NCI-H2171 treated with DMSO at 0.1 percent for 48 hours (cell line): ENCODE measurements around the gene ZNF619.
A peak's percentile ranks its signal among the peaks of the same experiment; 100 is the strongest.

Experiments
- DNase-seq: peaks from one replicate; lab custom pipeline; 2025; lab: John Stamatoyannopoulos, UW

Gene ZNF619

DNA sequence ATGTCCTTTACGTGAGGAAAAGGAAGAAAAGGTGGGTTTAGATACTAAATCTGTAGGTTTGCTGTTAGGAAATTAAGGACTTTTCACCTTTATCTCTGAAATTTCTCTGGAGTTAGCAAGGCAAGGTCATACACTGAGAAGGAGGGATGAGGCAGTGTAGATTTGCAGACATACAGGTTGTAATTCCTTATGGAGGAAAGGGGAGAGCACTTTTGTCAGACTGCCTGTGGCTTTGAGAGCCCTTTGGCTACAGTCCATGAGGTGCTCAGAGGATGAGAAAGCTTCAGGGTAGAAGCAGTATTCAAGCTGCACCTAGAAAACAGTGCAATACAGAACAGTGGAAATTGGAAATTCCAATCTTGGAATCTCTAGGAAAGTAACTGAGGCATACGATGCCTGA is 11.5 kb upstream of the ZNF619 start:
- DNase-seq = no peak

DNA sequence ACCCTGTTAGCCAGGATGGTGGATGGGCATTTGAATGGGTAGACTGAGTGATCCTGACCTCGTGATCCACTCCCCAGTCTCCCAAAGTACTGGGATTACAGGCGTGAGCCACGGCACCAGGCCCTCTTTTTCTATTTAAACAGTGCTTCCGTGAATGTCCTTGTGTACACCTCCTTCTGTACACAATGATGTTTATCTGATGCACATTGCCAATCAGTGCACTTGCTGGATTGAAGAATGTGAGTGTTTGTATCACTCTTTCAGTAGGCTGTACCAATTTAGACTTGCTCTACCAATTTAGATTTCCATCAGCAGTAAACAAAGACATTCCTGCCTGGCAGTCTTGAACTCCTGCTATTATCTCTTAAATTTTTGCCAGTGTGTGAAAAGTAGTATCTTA is 8.9 kb upstream of the ZNF619 start:
- no peak for DNase-seq

DNA sequence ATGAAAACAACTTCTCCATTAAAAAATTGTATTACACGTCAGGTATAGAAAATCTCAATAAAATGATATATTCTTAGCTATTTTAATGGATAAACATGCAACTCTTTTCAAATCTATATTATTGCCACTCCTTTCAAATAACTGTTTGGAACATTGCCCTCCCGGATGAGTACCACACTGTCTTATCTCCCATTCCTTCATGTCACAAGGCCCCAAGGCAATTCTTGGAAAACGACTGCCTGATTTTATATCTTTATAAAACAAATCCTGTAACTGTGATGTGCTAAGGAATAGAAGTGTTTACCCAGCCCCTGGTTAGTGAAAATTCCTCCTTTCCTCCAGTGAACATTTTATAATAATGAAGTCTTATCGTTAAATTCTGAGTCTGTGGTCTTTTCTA is 6.2 kb upstream of the ZNF619 start:
- no peak for DNase-seq

DNA sequence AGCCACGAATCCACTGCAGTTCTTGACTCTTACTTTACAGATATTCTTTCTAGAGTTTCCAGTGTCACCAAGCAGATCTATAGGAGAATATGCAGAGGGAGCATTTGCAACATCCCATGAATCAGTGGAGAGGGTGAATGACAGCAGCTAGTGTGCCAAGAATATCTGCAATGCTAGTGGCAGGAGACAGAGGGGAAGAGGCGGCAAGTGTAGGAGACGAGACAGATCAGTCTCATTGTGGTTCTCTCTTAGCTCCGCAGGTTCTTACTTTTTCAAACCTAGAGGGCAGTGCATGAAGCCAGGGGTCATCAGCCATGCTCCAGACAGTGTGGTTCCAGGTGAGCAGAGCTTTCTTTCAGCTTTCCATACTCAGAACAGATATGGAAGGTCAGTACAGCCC is 744 bp downstream of the ZNF619 start:
- no peak for DNase-seq

DNA sequence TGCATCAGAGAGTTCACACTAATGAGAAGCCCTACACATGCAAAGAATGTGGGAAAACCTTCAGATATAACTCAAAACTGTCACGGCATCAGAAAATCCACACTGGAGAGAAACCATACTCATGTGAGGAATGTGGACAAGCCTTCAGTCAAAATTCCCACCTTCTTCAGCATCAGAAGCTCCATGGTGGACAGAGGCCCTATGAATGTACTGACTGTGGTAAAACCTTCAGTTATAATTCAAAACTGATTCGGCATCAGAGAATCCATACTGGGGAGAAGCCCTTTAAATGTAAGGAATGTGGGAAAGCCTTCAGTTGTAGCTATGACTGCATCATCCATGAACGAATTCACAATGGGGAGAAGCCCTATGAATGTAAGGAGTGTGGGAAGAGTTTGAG is 10.2 kb downstream of the ZNF619 start:
- no peak for DNase-seq

DNA sequence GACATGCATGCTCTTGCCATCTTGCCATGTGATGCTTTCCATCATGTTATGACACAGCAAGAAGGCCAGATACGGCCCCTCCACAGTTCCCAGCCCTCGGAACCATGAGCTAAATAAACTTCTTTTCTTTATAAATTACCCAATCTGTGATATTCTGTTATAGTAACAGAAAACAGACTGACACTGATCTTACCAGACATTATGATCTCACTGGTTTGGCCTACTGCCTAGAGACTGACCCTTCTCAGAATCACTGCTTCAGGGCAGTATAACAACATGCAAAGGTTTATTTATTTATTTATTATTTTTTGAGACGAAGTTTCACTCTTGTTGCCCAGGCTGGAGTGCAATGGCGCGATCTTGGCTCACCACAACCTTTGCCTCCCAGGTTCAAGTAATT is 14.0 kb downstream of the ZNF619 start:
- DNase-seq = no peak

DNA sequence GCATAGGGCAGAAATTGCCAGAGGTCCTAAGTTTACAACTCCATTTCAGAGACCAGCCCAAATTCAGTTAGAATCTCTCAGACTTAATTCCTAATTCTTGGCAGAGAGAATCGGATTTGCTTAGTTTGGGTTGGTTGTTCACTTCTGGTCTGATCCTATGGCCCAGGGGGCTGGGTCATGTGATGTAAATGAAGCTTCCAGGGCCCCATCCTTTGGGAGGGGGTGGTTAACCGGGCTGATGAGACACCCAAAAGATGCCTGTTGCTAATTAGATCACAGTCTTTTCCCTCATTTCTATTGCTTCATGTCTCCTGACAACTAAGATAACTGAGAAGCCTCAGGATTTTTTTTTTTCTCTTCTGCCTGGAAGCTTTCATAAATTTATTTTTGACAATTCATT is 17.8 kb downstream of the ZNF619 start:
- DNase-seq = no peak

DNA sequence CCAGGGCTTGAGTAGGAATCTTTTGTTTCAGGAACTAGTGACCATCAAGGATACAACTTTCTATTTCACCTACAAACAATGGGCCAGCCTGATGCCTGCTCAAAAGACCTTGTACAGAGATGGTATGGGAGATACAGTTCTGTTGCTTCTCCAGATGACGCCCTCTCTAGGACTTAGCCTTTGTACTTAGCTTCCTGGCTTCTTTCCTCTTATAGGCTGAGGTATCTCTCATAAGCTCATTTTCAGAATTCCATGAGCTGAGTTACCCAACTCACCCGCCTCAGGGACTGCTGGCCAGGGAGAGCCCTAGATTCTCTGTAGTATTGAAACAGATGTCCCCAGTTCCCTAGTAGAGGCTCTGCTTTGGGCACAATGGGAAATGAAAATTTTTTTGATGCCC is 20.4 kb downstream of the ZNF619 start:
- no peak for DNase-seq

DNA sequence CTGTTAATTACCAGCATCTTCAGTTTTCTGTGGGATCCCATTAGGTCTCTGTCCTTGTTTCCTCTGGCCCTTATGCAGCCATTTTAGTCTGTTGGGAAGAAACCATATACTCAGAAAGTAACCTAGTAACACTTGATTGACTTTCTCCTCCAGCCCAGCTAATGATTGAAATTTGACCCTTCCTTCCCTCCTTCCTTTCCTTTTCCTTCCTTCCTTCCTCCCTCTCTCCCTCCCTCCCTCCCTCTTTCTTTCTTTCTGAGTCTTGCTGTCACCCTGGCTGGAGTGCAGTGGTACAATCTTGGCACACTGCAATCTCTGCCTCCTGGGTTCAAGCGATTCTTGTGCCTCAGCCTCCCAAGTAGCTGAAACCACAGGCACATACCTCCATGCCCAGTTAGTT is 23.0 kb downstream of the ZNF619 start:
- no peak for DNase-seq

DNA sequence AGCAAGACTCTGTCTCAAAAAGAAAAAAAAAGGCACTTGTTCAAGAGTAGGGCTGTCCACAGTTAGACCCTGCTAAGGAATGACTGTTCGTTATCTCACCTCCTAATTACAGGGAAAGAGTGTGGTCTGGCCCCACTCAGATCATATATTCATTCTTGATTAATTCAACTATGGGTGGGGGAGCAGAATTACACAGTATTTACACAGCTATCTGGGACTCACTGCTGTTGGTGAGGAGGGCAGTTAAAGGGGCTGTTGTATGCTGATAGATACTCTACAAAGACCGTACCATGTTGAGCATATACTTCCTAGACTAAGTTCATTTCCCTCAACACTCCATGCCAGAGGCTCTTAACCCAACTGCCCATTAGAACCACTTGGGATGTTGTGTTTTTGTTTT is 25.1 kb downstream of the ZNF619 start:
- DNase-seq = no peak

DNA sequence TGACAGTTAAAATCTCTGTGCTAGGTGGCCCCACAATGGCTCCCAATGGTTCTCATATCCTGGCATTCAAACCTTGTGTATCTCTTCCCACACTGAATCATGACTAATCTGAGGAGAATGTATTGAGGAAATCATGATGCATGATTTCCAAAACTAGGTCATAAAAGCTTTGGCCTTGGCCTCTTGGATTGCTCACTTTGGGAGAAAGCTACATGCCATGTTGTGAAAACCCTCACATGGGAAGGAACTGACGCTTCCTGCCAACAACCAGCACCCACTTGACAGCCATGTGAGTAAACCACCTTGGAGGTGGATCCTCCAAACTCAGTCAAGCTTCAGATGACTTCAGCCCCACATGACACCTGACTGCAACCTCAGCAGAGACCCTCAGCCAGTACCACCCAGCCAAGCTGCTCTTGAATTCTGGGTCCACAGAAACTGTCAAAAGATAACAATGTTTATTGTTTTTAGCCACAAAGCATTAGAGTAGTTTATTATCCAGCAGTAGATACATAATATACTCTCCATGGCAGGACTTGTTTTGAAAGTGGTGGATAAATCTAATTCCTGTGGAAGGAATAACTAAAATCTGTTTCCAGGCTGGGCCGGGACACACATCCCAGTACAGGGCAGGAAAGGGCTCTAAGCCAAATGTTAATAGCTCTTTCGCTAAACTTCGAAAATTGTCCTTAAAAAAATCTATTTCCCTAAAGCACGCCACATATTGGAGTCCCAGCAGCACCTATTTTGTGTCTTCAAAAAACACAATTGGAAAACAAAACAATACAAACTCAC is 27.9 kb downstream of the ZNF619 start:
- no peak for DNase-seq

DNA sequence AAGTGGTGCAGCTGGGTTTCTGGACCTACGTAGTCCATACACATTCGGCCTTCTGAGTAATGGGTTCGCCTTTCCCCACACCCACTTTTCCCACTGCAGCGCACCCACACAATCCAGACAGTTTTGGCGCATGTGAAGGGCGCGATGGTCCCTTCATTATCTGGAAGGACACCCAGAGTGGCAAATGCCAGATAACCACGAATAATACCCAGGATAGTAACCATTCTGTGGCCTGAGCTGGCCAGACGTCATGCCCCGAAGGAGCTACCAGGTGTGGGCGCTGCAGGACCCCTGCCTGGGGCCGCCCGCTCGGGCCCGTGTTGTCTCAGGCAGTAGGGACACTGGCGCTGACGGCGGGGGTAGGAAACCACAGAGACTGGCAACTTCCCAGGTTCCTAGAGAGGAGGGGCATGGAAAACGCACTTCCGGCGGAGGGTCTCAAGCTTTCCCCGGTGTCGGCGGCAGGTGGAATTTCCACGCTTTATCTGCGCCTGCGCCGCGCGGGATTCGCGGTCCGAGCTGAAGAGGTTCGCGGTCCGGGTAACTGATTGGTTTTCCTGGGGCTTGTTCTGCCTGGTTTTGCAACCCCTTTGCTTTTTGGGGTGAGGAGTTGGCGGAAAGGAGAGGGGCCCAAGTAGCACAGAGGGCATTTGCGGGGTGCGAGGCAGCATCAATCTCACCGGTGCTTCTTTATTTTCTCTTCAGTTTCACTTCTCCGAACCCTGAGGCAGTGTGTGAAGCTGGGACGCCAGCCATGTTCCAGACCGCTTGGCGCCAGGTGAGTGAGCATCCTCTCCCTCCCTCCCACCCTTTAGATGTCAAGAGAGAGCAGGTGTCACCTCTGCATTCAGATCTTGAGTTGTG is 28.9 kb downstream of the ZNF619 start, which contains the start of gene ZNF620:
ZNF620 (plus strand) TSS at position 441 of the 864 bp plus-strand sequence; CDS start at position 755, 314 bp downstream.
- DNase-seq = peak; percentile 84

DNA sequence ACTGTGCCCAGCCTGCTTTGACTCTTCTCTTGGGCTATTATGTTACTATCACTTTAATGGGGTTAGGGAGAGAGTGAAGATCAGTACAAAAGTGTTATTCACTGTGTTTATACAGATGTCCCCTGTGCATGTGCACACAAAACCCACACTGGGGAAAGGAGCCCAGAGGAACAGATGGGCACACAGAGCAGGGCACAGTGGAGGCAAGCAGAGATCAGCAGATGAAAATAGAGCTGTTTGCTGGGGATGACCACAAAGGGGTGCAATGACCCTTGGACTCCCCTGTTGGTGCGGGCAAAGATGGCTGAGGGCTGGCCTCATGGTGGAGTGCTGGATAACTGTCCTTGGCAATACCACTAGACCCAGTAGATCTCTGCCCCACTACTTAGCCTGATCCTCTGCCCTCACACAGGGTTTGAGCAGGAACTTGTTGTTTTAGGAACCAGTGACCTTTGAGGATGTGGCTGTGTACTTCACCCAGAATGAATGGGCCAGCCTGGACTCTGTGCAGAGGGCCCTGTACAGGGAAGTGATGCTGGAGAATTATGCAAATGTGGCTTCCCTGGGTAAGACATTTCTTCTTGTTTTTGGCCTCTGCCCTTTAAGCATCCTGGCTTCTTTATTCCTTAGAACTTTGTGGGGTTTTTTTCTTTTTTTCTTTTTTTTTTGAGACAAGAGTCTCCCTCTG is 34.3 kb downstream of the ZNF619 start:
- no peak for DNase-seq

DNA sequence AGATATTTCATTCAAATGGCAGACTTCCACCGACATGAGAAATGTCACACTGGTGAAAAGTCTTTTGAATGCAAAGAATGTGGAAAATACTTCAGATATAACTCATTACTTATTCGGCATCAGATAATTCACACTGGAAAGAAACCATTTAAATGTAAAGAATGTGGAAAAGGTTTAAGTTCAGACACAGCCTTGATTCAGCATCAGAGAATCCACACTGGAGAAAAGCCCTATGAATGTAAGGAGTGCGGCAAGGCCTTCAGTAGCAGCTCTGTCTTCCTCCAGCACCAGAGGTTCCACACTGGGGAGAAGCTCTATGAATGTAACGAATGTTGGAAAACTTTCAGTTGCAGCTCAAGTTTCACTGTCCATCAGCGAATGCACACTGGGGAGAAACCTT is 39.3 kb downstream of the ZNF619 start:
- no peak for DNase-seq

DNA sequence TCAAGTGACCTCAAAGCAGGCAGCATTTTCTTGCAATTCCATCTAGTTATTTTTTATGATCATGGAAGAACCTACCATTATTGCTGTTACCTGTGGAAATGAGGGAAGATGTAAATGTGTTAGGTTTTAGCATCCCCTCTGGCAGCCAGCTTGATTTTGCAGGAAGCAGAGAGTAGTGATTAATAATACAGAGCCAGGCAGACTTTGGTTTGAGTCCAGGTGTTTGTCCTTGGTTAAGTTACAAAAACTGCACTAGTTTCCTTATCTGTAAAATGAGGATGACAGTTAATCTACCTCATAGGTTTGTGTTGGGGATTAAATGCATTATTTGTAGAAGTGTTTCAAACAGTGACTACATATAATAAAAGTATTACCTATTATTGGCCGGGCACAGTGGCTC is 41.1 kb downstream of the ZNF619 start:
- no peak for DNase-seq

DNA sequence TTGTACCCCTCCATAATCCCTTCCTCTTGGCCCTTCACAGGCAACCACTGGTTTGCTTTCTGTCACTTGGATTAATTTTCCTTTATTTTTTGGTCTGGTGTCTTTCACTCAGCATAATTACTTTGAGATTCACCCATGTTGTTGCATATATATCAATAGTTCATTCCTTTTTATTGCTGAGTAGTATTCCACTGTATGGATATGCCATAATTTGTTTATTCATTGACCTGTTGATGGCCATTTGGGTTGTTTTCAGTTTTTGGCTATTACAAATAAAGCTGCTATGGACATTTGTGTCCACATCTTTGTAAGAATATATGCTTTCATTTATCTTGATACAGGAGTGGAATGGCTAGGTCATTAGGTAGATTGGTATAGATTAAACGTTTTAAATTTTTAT is 41.9 kb downstream of the ZNF619 start:
- DNase-seq = no peak

DNA sequence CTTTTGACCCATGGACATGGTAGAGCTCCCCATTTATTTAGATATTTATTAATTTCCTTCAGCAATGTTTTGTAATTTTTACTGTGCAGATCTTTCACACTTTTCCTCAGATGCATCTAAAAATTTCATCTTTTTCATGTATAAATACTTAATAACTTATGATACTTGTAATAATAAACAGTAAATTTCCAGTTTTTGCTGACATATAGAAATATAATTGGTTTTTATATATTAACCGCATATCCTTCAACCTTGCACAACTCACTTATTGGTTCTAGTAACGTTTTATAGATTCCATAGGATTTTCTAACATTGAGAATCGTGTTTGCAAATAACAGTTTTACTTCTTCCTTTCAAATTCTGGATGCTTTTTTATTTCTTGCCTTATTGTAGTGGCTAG is 44.3 kb downstream of the ZNF619 start:
- DNase-seq = no peak

DNA sequence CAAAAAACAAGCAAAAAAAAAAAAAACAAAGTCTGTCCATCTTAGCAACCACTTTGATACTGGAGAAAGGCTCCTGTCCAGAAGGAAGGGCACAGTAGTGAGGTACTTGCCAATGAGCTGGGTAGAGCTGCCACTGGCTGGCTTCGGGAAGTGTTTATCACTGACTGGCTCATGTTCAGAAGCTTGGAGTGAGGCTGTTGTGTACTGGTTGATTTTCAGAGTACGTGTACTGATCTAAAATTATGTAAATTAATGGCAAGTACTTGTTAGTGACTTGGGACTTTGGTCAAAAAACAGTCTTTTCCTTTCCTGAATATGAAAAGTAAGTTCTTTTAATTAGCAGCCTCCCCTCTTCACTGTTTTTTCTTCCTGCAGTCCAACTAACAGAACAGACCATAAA is 46.9 kb downstream of the ZNF619 start:
- no peak for DNase-seq

DNA sequence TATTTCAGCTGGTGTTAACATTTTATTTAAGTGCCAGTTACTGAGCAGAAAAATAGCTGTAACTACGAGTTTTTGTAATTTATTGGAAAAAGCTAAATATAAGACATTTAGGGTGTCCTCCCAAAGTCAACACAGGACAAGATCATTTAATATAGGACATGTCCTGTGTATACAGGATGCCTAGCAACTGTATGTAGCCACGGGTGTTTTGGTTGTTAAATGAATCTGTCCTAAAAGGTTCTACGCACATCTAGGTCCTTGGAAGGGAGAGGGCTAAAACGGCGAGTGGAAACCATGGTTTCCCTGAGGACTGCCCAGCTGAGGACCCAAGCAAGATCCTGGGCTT is 47.3 kb downstream of the ZNF619 start:
- DNase-seq = no peak

DNA sequence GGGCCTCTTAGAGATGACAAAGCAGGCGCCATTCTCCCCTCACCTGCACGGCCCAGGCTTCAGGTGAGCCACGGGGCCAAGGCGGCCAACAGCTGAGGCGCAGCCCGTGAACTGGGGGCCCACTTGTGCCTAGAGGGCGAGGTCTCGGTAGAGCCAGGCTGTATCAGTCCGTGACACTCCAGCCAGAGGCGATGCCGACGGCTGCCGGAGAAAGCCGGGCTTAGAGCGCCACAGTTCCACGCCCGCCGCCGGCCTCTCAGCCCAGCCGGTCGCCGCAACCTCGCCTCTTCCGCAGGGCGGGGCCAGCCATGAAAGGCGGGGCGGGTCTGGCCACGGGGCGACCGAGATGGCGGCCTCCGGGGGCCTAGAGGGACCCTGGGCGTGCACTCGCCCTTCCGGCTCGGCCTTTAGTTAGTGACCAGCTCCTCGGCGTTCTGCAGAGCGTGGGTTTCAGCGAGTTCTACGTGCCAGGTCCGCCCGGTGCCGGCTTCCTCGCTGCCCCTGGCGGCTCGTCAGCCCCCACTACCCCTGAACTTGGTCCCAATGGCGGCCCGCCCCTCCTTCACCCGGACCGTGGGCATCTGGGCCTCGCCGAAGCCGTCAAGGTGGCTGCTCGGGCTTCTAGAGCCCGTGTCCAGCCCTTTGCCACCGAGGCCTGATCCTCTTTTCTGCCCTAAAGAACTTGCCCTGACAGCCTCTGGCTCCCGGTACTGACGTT is 47.8 kb downstream of the ZNF619 start, which contains the start of gene ZNF621:
ZNF621 (plus strand) TSS at position 393 of the 718 bp plus-strand sequence. CDS start 881 bp downstream, outside the sequence.
- DNase-seq = peak; percentile 52

DNA sequence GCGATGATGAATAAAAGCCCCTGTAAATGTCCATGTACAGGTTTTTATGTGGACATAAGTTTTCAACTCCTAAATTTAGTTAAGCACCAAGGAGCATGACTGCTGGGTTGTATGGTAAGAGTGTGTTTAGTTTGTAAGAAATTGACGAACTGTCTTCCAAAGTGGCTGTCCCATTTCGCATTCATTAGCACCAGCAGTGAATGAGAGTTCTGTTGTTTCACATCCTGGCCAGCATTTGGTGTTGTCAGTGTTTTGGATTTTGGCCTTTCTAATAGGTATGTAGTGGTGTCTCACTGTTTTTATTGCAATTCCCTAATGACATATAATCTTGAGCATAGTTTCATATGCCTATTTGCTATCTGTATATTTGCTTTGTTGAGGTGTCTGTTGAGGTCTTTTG is 51.5 kb downstream of the ZNF619 start:
- DNase-seq = no peak

DNA sequence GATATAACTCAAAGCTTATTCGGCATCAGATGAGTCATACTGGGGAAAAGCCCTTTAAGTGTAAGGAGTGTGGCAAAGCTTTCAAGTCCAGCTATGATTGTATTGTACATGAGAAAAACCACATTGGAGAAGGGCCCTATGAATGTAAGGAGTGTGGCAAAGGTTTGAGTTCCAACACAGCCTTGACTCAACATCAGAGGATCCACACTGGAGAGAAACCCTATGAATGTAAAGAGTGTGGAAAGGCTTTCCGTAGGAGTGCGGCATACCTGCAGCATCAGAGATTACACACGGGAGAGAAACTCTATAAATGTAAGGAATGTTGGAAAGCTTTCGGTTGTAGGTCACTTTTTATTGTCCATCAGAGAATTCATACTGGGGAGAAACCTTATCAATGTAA is 55.3 kb downstream of the ZNF619 start:
- no peak for DNase-seq
